ENCODE data around the gene HRK. TPM values are rescaled to one million over a fixed set of nuclear protein-coding genes. Genes with fewer than 3 reads are reported as not detected.
A peak's percentile ranks its signal among the peaks of the same experiment; 100 is the strongest.

Gene HRK
- total RNA-seq, 6 experiments from 2014 or later: not detected

DNA sequence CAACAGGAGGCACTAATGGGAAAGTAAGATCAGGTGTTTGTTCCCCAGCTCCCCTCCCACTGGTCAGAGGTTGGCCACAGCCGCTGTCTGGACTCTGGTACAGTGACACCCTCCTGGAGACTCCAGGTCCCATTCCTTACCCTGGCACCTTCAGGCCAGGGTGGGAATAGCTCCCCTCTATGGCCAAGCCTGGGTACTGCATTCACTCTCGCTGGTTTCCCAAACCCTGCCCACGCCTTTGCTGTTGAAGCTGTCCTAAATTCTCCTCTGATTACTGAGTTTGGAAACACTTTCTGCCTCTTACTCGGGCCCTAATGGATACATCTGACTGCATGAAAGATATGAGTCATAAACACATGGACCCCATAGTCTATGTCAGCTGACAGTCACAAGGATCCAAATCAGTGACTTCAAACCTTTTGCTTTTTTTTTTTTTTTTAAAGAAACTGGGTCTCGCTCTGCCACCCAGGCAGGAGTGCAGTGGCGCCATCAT lies 17.9 kb downstream of the HRK start:
- peaks cover 58% of the 10 kb centered on the region for H3K4me1 Mint-ChIP-seq (ENCODE audit: low read depth)
- H3K27ac Mint-ChIP-seq: peak overlapping the region; percentile 86
- DNase-seq: peak; percentile 21
- H3K9me3 Mint-ChIP-seq: no peaks in the 10 kb centered on the region
- no peaks in the 10 kb centered on the region for H3K36me3 Mint-ChIP-seq (ENCODE audit: low read depth)
- no peak overlapping the region for H3K4me3 Mint-ChIP-seq
- peaks cover 11% of the 10 kb centered on the region; the same call in 1 of the 2 replicates for H3K27me3 Mint-ChIP-seq (ENCODE audit: insufficient read depth)
- TF ChIP-seq, protein P1, sequence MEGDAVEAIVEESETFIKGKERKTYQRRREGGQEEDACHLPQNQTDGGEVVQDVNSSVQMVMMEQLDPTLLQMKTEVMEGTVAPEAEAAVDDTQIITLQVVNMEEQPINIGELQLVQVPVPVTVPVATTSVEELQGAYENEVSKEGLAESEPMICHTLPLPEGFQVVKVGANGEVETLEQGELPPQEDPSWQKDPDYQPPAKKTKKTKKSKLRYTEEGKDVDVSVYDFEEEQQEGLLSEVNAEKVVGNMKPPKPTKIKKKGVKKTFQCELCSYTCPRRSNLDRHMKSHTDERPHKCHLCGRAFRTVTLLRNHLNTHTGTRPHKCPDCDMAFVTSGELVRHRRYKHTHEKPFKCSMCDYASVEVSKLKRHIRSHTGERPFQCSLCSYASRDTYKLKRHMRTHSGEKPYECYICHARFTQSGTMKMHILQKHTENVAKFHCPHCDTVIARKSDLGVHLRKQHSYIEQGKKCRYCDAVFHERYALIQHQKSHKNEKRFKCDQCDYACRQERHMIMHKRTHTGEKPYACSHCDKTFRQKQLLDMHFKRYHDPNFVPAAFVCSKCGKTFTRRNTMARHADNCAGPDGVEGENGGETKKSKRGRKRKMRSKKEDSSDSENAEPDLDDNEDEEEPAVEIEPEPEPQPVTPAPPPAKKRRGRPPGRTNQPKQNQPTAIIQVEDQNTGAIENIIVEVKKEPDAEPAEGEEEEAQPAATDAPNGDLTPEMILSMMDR (IDR thresholded peaks at IDR 0.05): peak; percentile 81

DNA sequence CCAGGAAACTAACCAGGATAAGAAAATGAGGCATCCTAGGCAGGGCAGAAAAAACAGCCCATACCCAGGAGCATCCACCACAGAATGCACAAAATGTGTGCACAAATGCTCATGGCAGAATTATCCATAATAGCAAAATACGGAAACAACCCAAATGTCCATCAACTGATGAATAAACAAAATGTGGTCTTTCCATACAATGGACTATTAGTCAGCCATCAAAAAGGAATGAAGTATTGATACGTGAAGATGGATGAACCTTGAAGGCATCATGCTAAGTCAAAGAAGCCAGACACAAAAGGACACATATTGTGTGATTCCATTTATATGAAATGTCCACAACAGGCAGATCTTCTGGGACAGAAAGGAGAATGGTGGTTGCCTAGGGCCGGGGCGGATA lies 19.1 kb downstream of the HRK start:
- H3K4me1 Mint-ChIP-seq (ENCODE audit: low read depth): peaks cover 58% of the 10 kb centered on the region
- no peaks in the 10 kb centered on the region for H3K36me3 Mint-ChIP-seq (ENCODE audit: low read depth)
- no peak overlapping the region for H3K4me3 Mint-ChIP-seq
- TF ChIP-seq, protein P1 (IDR thresholded peaks at IDR 0.05): no peak
- H3K27me3 Mint-ChIP-seq (ENCODE audit: insufficient read depth): peaks cover 16% of the 10 kb centered on the region; the same call in 1 of the 2 replicates
- H3K27ac Mint-ChIP-seq: no peak overlapping the region
- no peaks in the 10 kb centered on the region for H3K9me3 Mint-ChIP-seq
- no peak for DNase-seq

DNA sequence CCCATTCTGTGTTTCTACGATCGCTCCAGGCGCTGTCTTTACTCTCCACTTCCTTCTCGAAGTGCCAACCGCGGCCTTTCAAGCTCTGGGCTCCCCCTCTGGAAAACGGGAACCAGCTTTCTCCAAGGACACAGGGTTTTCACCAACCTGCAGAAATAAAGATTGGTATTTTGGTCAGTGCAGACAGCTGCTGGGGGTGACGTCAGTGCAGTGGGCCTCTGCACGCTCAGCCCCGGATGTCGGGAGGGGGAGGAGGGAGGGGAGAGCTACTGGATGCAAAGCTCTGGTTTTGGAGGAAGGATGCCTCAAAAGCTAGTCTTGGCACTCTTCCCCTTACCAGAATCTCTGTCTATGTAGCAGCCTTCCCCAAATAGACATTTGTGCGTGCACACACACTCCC lies 19.9 kb downstream of the HRK start:
- Mint-ChIP-seq H3K4me1 (ENCODE audit: low read depth) (peaks cover 55% of the 10 kb centered on the region), H3K27me3 (ENCODE audit: insufficient read depth) (peaks cover 16% of the 10 kb centered on the region; the same call in 1 of the 2 replicates), H3K36me3 (ENCODE audit: low read depth) (no peaks in the 10 kb centered on the region), H3K4me3 (no peak overlapping the region), H3K27ac (peak overlapping the region; percentile 59), H3K9me3 (no peaks in the 10 kb centered on the region)
- TF ChIP-seq, protein P1 (IDR thresholded peaks at IDR 0.05): no peak
- peak; percentile 50 for DNase-seq

DNA sequence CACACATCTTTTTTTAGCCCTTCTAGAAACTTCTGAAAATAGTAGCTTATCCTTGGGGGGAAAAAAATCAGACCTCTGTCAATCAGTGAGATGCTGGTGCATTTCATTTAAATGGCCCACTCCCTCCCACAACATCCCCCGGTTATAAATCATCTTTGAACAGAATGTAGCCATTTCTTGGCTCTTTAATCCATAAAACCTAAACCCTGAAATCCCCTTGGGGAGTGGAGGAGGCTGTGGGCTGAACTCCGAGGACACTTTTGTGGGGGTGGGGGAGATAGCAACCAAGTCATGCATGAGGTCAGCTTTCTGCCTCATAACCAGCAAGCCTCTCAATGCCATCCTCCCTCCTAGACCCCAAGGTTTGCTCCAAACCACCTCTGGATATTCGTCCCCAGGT lies 21.0 kb downstream of the HRK start:
- TF ChIP-seq, protein P1 (IDR thresholded peaks at IDR 0.05): no peak
- Mint-ChIP-seq H3K4me3 (peak overlapping the region; percentile 46; the same call in 1 of the 2 replicates), H3K36me3 (ENCODE audit: low read depth) (no peaks in the 10 kb centered on the region), H3K27me3 (ENCODE audit: insufficient read depth) (peaks cover 21% of the 10 kb centered on the region), H3K27ac (no peak overlapping the region), H3K9me3 (no peaks in the 10 kb centered on the region), H3K4me1 (ENCODE audit: low read depth) (peaks cover 52% of the 10 kb centered on the region)
- no peak for DNase-seq

DNA sequence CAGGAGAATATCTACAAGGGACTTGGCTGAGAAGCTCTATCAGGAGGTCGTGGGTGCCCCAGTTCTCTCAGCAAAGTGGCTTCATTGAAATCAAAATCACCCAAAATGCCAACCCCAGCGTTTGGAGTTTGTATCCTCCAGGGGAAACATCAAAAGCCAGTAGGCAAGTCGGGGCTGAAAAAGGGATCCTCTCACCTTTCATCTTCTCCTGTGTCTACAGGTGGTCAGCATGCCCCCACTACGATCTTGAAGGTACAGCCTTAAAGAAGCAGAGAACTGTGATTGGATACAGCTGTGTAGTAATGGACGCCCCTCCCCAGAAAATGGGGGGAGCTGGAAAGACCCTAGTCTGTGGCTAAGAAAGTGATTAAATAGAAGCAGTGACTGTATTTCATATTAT lies 22.2 kb downstream of the HRK start:
- Mint-ChIP-seq H3K4me1 (ENCODE audit: low read depth) (peaks cover 41% of the 10 kb centered on the region), H3K27me3 (ENCODE audit: insufficient read depth) (peaks cover 28% of the 10 kb centered on the region), H3K36me3 (ENCODE audit: low read depth) (no peaks in the 10 kb centered on the region), H3K9me3 (no peaks in the 10 kb centered on the region), H3K27ac (no peak overlapping the region), H3K4me3 (no peak overlapping the region)
- DNase-seq: no peak
- TF ChIP-seq, protein P1 (IDR thresholded peaks at IDR 0.05): no peak

DNA sequence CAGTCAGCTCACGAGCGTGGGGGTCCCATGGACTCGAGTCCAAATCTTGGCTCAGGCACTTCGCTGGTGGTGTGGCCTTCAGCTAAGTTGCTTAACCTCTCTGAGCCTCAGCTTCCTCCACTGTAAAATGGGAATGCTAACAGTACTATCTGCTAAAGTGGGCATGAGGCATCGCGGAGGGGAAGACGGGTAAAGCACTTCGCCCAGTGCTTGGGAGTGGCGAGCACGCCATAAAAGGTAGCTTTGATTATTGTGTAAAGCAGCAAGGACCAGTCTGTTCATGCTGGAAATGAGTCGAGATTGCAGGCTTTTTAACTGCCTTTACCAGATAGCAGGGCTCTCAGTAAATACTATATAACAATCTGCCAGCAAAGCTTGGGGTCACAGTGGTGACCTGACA lies 24.5 kb downstream of the HRK start:
- Mint-ChIP-seq H3K36me3 (ENCODE audit: low read depth) (no peaks in the 10 kb centered on the region), H3K4me3 (no peak overlapping the region), H3K4me1 (ENCODE audit: low read depth) (peaks cover 21% of the 10 kb centered on the region), H3K9me3 (no peaks in the 10 kb centered on the region), H3K27ac (no peak overlapping the region), H3K27me3 (ENCODE audit: insufficient read depth) (peaks cover 34% of the 10 kb centered on the region)
- no peak for DNase-seq
- TF ChIP-seq, protein P1 (IDR thresholded peaks at IDR 0.05): no peak

All from HFFc6 (cell line).